ENCODE results near the gene ITPA.

DNA sequence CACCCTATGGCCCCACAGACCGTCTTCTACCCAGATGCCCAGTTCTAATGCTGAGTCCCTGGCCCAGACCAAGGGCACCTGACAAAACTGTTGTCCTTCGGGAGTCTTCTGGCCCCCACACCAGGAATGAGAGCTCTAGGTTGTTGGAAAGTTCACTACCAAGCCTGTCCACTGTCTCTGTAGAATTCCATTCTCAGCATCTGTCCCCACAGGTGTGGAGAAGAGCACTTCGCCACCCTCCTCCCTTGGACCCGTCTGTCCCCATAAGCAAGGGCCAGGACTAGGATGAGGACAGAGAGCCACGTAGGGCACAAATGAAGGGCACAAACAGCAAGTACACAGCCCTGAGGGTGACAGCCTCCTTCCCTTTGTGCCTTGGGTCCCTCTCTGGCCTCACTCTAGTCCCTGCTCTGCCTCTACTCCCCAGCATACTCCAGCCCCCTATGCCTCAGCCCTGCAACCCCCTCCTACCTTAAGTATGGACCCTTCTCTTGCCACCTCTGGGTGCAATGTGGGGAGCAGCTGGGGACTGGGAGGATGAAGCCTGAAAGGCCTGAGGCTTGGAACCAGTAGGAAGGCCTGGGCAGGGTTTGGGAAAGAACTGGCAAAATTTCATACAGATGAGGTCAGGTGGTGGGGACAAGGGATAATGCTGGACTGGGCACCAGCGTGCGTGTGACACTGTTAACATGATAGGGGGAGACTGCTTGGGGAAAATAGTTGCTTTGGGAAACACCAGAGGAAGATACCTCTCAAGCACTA is 40.3 kb upstream of the ITPA start:
- TF ChIP-seq, protein P1, sequence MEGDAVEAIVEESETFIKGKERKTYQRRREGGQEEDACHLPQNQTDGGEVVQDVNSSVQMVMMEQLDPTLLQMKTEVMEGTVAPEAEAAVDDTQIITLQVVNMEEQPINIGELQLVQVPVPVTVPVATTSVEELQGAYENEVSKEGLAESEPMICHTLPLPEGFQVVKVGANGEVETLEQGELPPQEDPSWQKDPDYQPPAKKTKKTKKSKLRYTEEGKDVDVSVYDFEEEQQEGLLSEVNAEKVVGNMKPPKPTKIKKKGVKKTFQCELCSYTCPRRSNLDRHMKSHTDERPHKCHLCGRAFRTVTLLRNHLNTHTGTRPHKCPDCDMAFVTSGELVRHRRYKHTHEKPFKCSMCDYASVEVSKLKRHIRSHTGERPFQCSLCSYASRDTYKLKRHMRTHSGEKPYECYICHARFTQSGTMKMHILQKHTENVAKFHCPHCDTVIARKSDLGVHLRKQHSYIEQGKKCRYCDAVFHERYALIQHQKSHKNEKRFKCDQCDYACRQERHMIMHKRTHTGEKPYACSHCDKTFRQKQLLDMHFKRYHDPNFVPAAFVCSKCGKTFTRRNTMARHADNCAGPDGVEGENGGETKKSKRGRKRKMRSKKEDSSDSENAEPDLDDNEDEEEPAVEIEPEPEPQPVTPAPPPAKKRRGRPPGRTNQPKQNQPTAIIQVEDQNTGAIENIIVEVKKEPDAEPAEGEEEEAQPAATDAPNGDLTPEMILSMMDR (IDR thresholded peaks at IDR 0.05) = no peak
- no peak for TF ChIP-seq POLR2A (IDR thresholded peaks at IDR 0.05)

Data from heart left ventricle (tissue), 13 donors.